Liver (tissue), 9 donors: ENCODE measurements around the gene ATL1. TPM values are rescaled to one million over a fixed set of nuclear protein-coding genes. Genes with fewer than 3 reads are reported as not detected.

Experiments
- DNase-seq: peaks from one replicate; pipeline ENCODE4 v3.0.0-alpha.2; 2017; ENCODE audit warnings: low spot score
- H3K27ac ChIP-seq, 2 donors: one replicate each; pipeline ENCODE4 v1.7.0; 2013; ENCODE audit warnings: inconsistent platforms in 2 of 2, low read length in 2 of 2, control low read depth in 1 of 2, low read depth in 1 of 2, mild to moderate bottlenecking in 1 of 2
- H3K27me3 ChIP-seq, 4 donors: one replicate each; pipeline versions ENCODE4 v1.6.1 to v1.7.0; 2013; ENCODE audit warnings: low read length in 3 of 4, inconsistent platforms in 1 of 4, mild to moderate bottlenecking in 1 of 4, moderate library complexity in 1 of 4; ENCODE audit not compliant: control insufficient read depth in 4 of 4, insufficient read depth in 4 of 4
- H3K36me3 ChIP-seq, 4 donors: one replicate each; pipeline versions ENCODE4 v1.6.1 to v1.7.0; 2013; ENCODE audit warnings: low read length in 3 of 4, mild to moderate bottlenecking in 3 of 4, low read depth in 1 of 4, moderate library complexity in 1 of 4; ENCODE audit not compliant: control insufficient read depth in 4 of 4, insufficient read depth in 3 of 4
- H3K4me1 ChIP-seq, 4 donors: one replicate each; pipeline versions ENCODE4 v1.6.1 to v1.7.0; 2013; ENCODE audit warnings: low read length in 3 of 4, mild to moderate bottlenecking in 3 of 4, moderate library complexity in 1 of 4; ENCODE audit not compliant: control insufficient read depth in 4 of 4, insufficient read depth in 4 of 4
- H3K4me3 ChIP-seq, 3 donors: one replicate each; pipeline versions ENCODE4 v1.6.1 to v1.7.0; 2013; ENCODE audit warnings: low read length in 3 of 3, control low read depth in 1 of 3, low read depth in 1 of 3, mild to moderate bottlenecking in 1 of 3
- H3K9ac ChIP-seq, 2 donors: one replicate each; pipeline ENCODE4 v1.7.0; 2013; ENCODE audit warnings: low read length in 2 of 2, mild to moderate bottlenecking in 2 of 2, moderate library complexity in 2 of 2, control low read depth in 1 of 2, low read depth in 1 of 2
- H3K9me3 ChIP-seq, 4 donors: one replicate each; pipeline versions ENCODE4 v1.6.1 to v1.7.0; 2013; ENCODE audit warnings: low read length in 3 of 4; ENCODE audit not compliant: control insufficient read depth in 4 of 4
- EGR1 ChIP-seq, 2 donors: IDR thresholded peaks; 2 replicates each; pipeline ENCODE4 v1.6.1; 2016 to 2018; ENCODE audit warnings: antibody characterized with exemption in 2 of 2, low read depth in 2 of 2
- FOXA1 ChIP-seq: IDR thresholded peaks from 2 replicates; pipeline ENCODE4 v1.6.1; 2016; ENCODE audit warnings: antibody characterized with exemption
- FOXA2 ChIP-seq: IDR thresholded peaks from 2 replicates; pipeline ENCODE4 v1.6.1; 2016; ENCODE audit warnings: antibody characterized with exemption
- GABPA ChIP-seq, 2 donors: IDR thresholded peaks in 1 of 2; conservative IDR thresholded peaks in 1 of 2; 2 replicates each; pipeline ENCODE4 v1.6.1; 2016; ENCODE audit warnings: antibody characterized with exemption in 2 of 2, mild to moderate bottlenecking in 1 of 2, moderate library complexity in 1 of 2
- HNF4A ChIP-seq, 2 donors: conservative IDR thresholded peaks; 2 replicates each; pipeline ENCODE4 v1.6.1; 2016; ENCODE audit warnings: antibody characterized with exemption in 2 of 2, mild to moderate bottlenecking in 2 of 2
- HNF4G ChIP-seq: IDR thresholded peaks from 2 replicates; pipeline ENCODE4 v1.6.1; 2016; ENCODE audit warnings: antibody characterized with exemption
- JUND ChIP-seq, 2 donors: IDR thresholded peaks; 2 replicates each; pipeline ENCODE4 v1.6.1; 2016; ENCODE audit warnings: antibody characterized with exemption in 2 of 2
- NR2F2 ChIP-seq: IDR thresholded peaks from 2 replicates; pipeline ENCODE4 v1.6.1; 2016; ENCODE audit warnings: antibody characterized with exemption
- RAD21 ChIP-seq, 2 donors: IDR thresholded peaks; 2 replicates each; pipeline ENCODE4 v1.6.1; 2016; ENCODE audit warnings: antibody characterized with exemption in 2 of 2, mild to moderate bottlenecking in 2 of 2
- RXRA ChIP-seq, 2 donors: IDR thresholded peaks; 2 replicates each; pipeline ENCODE4 v1.6.1; 2017 to 2018; ENCODE audit warnings: antibody characterized with exemption in 2 of 2, mild to moderate bottlenecking in 1 of 2
- SP1 ChIP-seq: IDR thresholded peaks from 2 replicates; pipeline ENCODE4 v1.6.1; 2018; ENCODE audit warnings: antibody characterized with exemption, mild to moderate bottlenecking
- TAF1 ChIP-seq: conservative IDR thresholded peaks from 2 replicates; pipeline ENCODE4 v1.6.1; 2016; ENCODE audit warnings: antibody characterized with exemption, mild to moderate bottlenecking
- YY1 ChIP-seq: IDR thresholded peaks from 2 replicates; pipeline ENCODE4 v1.6.1; 2016; ENCODE audit warnings: antibody characterized with exemption, mild to moderate bottlenecking
- WGBS: extraction: QIAGEN DNeasy Blood & Tissue Kit; methylation state at CpG from one replicate; pipeline ENCODE4 v1.1.7; 2013; 5-methylcytosine and 5-hydroxymethylcytosine counted together
- polyA plus RNA-seq, 2 donors: library from polyadenylated mRNA; stranded (reverse) in 1 of 2; unstranded in 1 of 2; fragments of 200-250 nt in 1 of 2; fragments of >200 nt in 1 of 2; fragmentation: Nextera tagmentation in 1 of 2; extraction: Ambion mirVana in 1 of 2; gene quantifications; one replicate each; pipeline versions ENCODE4 v1.2.1 to v1.2.3, GENCODE V29; 2013 to 2015
- total RNA-seq, 2 donors: library from RNA; depleted of rRNA; stranded (reverse); fragments of >200 nt; gene quantifications; one replicate each; pipeline ENCODE4 v1.2.3, GENCODE V29; 2014
- TF ChIP-seq, protein P1 (sequence below): IDR thresholded peaks from 2 replicates; pipeline ENCODE4 v1.6.1; 2016; ENCODE audit warnings: antibody characterized with exemption, mild to moderate bottlenecking
- TF ChIP-seq, protein P2 (sequence below): IDR thresholded peaks from 2 replicates; pipeline ENCODE4 v1.6.1; 2016; ENCODE audit warnings: antibody characterized with exemption
- TF ChIP-seq, protein P3 (sequence below): IDR thresholded peaks from 2 replicates; pipeline ENCODE4 v1.6.1; 2016; ENCODE audit warnings: antibody characterized with exemption
- TF ChIP-seq, protein P4 (sequence below): IDR thresholded peaks from 2 replicates; pipeline ENCODE4 v1.6.1; 2016; ENCODE audit warnings: antibody characterized with exemption
- TF ChIP-seq, protein P5 (sequence below): fragments of 150-350 bp; IDR thresholded peaks from 2 replicates; pipeline ENCODE4 v1.5.1; 2017; ENCODE audit warnings: improper control_type of control experiment, low read depth, low read length; ENCODE audit not compliant: missing input control
- donor health status: healthy.
- donor health status: healthy.
- donor health status: healthy.
- donor health status: healthy.
- donor health status: healthy.

Gene ATL1
- total and polyA plus RNA-seq, 4 donors, result 0.17 to 0.79 (median 0.47) TPM

DNA sequence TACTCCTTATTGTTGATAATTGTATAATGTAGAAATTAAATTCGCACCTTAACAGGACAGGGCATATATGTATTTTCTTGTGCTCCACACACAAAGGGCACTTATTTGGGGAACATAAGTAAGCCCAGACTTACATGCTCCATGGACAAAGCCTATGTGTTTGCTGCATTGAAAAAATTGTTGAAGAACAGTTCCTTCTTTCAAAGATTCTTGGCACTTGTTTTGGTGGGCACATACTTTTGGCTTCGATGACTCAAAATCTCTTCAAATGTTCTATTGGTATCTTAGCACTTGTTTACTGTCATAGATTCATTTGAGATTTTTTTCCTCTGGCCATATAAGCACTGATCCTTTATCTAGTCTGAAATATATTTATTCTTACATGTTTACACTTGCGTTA lies 26.1 kb upstream of the ATL1 start:
- H3K27ac ChIP-seq, result no peak overlapping the region
- H3K4me1 ChIP-seq, result peaks cover 3 to 25% (median 13%) of the 10 kb centered on the region in 4 donors
- no peak for DNase-seq
- no peaks in the 10 kb centered on the region for H3K9me3 ChIP-seq
- H3K27me3 ChIP-seq, result no peaks in the 10 kb centered on the region
- no peak overlapping the region for H3K9ac ChIP-seq
- no peak for TF ChIP-seq GABPA (IDR thresholded peaks at IDR 0.05 in 1 of 2, conservative IDR thresholded peaks at IDR 0.05 in 1 of 2)
- TF ChIP-seq HNF4A (conservative IDR thresholded peaks at IDR 0.05), result no peak
- TF ChIP-seq YY1, result no peak
- no peak for TF ChIP-seq RAD21 (IDR thresholded peaks at IDR 0.05)
- TF ChIP-seq RXRA (IDR thresholded peaks at IDR 0.05), result no peak
- no peak for TF ChIP-seq FOXA1
- no peak for TF ChIP-seq TAF1
- TF ChIP-seq, protein P1, sequence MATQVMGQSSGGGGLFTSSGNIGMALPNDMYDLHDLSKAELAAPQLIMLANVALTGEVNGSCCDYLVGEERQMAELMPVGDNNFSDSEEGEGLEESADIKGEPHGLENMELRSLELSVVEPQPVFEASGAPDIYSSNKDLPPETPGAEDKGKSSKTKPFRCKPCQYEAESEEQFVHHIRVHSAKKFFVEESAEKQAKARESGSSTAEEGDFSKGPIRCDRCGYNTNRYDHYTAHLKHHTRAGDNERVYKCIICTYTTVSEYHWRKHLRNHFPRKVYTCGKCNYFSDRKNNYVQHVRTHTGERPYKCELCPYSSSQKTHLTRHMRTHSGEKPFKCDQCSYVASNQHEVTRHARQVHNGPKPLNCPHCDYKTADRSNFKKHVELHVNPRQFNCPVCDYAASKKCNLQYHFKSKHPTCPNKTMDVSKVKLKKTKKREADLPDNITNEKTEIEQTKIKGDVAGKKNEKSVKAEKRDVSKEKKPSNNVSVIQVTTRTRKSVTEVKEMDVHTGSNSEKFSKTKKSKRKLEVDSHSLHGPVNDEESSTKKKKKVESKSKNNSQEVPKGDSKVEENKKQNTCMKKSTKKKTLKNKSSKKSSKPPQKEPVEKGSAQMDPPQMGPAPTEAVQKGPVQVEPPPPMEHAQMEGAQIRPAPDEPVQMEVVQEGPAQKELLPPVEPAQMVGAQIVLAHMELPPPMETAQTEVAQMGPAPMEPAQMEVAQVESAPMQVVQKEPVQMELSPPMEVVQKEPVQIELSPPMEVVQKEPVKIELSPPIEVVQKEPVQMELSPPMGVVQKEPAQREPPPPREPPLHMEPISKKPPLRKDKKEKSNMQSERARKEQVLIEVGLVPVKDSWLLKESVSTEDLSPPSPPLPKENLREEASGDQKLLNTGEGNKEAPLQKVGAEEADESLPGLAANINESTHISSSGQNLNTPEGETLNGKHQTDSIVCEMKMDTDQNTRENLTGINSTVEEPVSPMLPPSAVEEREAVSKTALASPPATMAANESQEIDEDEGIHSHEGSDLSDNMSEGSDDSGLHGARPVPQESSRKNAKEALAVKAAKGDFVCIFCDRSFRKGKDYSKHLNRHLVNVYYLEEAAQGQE, result no peak
- TF ChIP-seq NR2F2, result no peak
- TF ChIP-seq, protein P2, sequence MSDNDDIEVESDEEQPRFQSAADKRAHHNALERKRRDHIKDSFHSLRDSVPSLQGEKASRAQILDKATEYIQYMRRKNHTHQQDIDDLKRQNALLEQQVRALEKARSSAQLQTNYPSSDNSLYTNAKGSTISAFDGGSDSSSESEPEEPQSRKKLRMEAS, result no peak
- TF ChIP-seq EGR1 (IDR thresholded peaks at IDR 0.05; ENCODE audit: low read depth in 2 of 2), result no peak
- TF ChIP-seq FOXA2, result no peak
- no peak for TF ChIP-seq JUND (IDR thresholded peaks at IDR 0.05)
- no peak for TF ChIP-seq SP1
- TF ChIP-seq HNF4G, result no peak
- TF ChIP-seq, protein P3, sequence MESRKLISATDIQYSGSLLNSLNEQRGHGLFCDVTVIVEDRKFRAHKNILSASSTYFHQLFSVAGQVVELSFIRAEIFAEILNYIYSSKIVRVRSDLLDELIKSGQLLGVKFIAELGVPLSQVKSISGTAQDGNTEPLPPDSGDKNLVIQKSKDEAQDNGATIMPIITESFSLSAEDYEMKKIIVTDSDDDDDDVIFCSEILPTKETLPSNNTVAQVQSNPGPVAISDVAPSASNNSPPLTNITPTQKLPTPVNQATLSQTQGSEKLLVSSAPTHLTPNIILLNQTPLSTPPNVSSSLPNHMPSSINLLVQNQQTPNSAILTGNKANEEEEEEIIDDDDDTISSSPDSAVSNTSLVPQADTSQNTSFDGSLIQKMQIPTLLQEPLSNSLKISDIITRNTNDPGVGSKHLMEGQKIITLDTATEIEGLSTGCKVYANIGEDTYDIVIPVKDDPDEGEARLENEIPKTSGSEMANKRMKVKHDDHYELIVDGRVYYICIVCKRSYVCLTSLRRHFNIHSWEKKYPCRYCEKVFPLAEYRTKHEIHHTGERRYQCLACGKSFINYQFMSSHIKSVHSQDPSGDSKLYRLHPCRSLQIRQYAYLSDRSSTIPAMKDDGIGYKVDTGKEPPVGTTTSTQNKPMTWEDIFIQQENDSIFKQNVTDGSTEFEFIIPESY, result no peak
- TF ChIP-seq, protein P4, sequence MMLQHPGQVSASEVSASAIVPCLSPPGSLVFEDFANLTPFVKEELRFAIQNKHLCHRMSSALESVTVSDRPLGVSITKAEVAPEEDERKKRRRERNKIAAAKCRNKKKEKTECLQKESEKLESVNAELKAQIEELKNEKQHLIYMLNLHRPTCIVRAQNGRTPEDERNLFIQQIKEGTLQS, result no peak
- TF ChIP-seq, protein P5, sequence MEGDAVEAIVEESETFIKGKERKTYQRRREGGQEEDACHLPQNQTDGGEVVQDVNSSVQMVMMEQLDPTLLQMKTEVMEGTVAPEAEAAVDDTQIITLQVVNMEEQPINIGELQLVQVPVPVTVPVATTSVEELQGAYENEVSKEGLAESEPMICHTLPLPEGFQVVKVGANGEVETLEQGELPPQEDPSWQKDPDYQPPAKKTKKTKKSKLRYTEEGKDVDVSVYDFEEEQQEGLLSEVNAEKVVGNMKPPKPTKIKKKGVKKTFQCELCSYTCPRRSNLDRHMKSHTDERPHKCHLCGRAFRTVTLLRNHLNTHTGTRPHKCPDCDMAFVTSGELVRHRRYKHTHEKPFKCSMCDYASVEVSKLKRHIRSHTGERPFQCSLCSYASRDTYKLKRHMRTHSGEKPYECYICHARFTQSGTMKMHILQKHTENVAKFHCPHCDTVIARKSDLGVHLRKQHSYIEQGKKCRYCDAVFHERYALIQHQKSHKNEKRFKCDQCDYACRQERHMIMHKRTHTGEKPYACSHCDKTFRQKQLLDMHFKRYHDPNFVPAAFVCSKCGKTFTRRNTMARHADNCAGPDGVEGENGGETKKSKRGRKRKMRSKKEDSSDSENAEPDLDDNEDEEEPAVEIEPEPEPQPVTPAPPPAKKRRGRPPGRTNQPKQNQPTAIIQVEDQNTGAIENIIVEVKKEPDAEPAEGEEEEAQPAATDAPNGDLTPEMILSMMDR, result no peak
- H3K4me3 ChIP-seq, result no peak overlapping the region
- peaks cover 0 to 2% (median 0%) of the 10 kb centered on the region in 4 donors for H3K36me3 ChIP-seq
- WGBS, result 86% methylated on average over 3 of the region's 3 CpGs
